GM19035 (cell line): Measurements from ENCODE around the gene ZIC2.

Experiments used
- ATAC-seq: cut with Tn5 transposase; IDR thresholded peaks from one replicate; pipeline ENCODE4 v1.9.1; 2021; ENCODE audit not compliant: unreplicated experiment

ZIC2 gene

GRCh38 chr13:99973808-99974185, 7.8 kb upstream of the ZIC2 start:
- ATAC-seq = no peak

- ATAC-seq = no peak
Observed at GRCh38 chr13:99974296-99974938, 7.2 kb upstream of the ZIC2 start.

- ATAC-seq = no peak
Observed at GRCh38 chr13:99974939-99975561, 6.5 kb upstream of the ZIC2 start.

GRCh38 chr13:99975626-99976025, 6.0 kb upstream of the ZIC2 start:
- ATAC-seq = no peak

GRCh38 chr13:99976575-99976974, 5.0 kb upstream of the ZIC2 start:
- ATAC-seq = no peak

- no peak for ATAC-seq
Observed at GRCh38 chr13:99977334-99977911, 4.2 kb upstream of the ZIC2 start.

DNA sequence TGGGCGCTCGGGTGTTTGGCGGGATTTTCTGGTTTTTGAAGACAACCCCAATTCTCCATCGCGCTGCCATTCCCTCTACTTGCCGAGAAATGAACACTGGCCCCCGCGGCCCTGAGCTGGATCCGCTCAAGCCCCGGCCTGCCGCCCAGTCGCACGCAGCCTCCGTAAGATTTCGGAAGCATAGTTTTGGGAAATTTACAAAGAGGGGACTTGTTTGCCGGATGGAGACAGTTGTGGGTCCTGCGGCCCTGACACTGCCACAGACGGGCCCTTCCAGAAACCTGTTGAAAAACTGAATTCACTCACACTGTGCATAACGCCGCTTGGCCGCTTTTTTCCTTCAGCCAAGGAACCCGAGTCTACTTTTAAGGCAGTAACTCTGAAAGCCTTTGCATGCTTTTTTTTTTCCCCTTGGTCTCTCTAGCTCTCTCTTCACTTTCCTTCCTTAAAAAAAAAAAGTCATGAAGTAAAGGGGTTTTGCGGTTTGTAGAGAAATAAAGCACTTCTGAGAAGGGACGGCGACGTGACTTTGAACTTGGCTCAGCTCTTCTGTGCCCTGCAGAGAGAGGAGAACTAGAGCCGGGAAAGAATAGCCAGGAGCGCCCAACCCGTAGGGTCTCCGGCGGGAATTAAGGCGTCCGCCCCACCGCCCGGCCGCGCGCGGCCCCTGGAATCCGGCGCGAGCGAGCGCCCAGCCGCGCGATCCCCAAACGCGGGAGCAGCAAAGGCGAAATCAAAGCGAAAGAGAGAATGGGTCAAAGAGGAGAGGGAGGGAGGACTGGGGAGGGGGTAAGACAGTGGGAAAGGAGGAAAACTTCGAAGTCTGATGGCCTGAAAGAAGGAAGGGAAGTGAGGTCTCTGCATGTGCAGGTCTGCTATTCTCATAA, 3.4 kb upstream of the ZIC2 start:
- no peak for ATAC-seq

DNA sequence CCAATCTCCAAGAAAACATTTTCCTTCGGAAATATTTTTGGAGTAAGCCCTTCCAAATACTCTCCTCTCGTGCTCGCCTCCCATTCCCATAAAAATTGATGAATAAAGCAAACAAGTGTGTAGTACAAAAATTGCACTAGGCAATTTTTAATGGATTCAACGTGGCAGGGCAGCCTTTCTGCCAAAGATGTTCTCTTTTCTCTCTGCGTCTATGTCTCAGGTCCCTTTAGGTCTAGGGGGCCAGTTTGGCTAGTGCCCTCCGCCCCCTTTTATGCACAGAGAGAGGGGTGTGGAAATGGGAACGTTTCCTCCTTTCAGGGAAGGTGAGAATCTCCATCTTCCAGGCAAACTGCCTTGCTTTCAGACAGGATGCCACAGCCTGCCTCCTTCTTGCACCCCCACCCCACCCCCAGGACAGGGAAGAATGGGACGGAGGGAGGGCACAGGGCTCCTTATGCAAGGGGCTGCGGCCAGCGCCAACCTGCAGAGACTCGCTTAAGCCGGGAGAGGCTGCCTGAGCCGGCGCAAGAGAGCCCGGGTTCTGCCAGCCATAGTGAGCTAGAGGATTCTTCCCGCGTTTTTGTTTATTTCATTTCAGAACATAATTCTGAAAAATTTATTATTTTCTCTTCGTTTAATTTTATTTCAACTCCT, 2.7 kb upstream of the ZIC2 start:
- no peak for ATAC-seq

DNA sequence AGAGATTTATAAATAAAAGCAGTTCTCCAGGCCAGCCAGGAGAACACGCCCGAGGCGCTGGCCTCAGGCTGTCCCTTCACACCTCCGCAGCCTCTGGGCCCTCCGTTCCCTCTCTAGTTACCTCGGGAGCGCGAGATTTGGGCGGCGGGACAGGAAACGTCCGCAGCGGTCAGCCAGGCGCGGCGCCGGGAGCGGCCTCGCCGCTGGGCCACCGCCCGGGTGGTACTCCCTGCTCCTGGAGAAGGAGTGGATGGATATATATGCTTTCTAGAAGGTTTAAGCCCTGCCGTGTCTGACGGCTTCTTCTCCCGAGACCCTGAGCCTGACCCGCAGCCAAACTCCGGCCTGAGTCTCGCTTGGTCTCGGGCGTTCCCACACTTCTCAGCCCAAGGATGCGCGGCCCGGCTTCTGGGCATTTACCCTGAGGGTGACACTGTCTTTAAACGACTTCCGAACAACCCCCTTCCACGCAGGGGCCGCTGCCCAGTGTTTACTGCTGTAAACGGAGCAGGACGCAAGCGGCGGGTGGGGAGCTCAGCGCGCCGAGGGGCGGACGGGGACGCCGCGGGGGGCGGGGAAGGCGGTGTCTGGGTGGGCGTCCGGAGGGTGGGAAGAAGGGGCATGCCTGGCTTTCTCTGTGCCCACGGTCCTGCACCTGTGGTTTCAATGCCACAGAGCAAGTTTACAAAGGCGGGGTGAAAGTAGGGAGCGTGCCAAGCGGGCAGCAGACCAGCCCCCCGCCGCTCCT, 2.0 kb upstream of the ZIC2 start:
- ATAC-seq = no peak

GRCh38 chr13:99980201-99980823, 1.3 kb upstream of the ZIC2 start:
- peak; percentile 71 for ATAC-seq

DNA sequence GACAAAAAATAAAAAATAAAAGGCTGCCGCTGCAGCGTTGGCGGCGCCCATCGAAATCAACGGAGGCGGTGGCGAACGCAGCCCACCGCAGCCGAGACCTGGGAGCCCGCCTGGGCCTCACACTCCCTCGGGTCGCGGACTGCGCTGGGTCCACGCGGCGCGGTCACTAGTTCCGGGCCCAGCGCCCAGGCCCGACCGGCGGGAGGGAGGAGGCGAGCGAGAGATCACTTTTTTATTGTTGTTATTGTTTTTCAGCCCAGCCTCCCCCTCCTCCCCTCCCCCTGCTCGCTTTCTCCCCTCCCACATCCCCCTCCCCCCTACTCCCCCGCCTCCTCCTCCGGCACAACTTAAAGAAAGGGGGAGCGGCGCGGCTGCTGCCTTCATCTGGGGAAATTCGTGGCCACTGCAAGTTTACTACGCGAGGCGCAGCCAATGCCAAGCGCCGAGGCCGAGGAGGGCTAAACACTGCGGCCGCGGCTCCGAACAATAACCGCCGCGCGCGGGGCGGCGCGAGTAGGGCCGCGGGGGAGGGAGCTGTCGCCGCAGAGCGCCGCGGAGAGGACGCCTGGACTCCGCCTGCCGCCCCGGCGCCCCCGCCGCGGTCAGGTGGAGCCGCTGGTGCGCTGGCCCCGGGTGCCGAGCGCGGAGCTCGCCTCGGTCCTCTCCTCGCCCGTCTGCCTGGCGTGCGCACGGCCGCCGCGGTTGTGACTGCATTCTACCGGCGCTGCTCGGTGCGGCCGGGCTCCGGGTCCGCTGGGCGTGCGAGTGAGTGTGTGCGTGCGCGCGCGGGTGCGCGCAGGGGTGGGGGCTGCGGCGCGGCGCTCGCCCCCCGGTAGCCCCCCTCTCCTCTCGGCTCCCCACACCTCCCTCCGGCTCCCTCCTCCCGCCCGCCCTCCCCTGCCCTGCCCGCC, 505 bp upstream of the ZIC2 start:
- peak; percentile 35 for ATAC-seq

GRCh38 chr13:99982036-99982730, 599 bp downstream of the ZIC2 start:
- ATAC-seq = no peak

DNA sequence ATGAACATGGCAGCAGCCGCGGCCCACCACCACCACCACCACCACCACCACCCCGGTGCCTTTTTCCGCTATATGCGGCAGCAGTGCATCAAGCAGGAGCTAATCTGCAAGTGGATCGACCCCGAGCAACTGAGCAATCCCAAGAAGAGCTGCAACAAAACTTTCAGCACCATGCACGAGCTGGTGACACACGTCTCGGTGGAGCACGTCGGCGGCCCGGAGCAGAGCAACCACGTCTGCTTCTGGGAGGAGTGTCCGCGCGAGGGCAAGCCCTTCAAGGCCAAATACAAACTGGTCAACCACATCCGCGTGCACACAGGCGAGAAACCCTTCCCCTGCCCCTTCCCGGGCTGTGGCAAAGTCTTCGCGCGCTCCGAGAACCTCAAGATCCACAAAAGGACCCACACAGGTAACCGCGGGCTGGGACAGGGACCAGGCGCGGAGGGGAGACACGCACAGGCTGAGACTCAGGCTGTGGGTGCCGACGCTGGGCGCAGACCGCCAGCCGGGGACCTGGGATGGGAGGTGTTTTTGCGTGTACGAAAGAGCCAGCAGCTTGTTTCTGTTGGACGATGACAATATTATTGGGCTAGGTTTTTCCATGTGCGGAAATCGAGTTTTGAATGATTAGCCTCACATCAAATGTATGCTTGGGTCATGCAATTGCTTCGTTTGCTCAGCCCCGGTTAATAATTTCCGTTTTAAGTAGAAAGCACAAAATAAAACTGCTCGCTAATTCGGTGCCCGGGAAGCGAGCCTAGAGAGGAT, 1.3 kb downstream of the ZIC2 start:
- no peak for ATAC-seq

DNA sequence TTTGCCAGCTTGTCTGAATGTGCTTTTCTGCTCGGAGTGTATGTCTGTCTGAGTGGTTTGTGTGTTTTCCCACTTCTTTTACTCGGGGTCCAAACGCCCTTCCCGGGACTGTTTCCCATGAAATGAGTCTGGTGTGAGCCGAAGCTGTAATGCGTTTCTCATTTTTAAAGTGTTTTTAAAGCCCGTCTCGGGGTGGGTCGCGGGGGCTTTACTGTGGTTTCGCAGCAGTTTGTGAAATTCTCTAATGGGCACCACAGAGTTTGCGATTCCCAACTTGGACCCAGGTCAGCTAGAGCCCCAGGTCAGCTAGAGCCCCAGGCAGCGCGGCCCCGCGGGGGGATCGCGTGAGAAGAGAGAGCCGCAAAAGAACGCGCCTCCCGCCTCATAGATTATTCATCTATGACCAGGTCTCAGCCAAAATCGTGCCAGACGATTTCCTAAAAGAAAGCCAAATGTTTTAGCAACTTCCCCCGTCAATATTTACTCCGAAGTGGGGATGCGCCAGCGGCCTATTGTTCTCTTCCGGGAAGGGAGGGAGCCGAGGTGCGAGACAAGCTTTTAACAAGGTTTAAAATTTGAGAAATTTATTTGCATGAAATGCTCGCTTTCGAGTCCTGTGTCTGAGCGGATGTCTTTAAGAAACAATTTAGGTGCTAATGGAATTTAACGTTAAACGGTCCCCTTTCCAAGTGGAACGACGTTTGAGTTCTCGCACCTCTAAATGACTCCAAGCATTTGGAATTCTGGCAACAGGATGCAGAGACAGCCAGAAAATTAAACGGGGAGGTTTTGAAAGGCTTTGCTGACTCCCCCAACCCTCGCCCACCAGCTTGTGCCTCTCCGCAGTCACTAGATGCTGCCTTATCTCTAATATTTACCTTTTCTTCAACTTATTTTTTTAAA, 2.2 kb downstream of the ZIC2 start:
- ATAC-seq = no peak

- no peak for ATAC-seq
Observed at GRCh38 chr13:99984461-99985240, 3.1 kb downstream of the ZIC2 start.
